HG03060 (cell line): ENCODE data around the gene MFSD11.
"Not testable (repeated sequence)": the region's sequence is repeated elsewhere in the genome, so short reads cannot be mapped to it uniquely, and the experiment has no call there.

ENCODE experiments used
- ATAC-seq: cut with Tn5 transposase; IDR thresholded peaks from one replicate; pipeline ENCODE4 v1.9.1; 2021; ENCODE audit warnings: low read depth, moderate number of reproducible peaks; ENCODE audit not compliant: unreplicated experiment

MFSD11 gene

GRCh38 chr17:76742958-76743357 is 5.0 kb downstream of the MFSD11 start:
- no peak for ATAC-seq

- ATAC-seq, result no peak
Observed at GRCh38 chr17:76744747-76745146, 6.8 kb downstream of the MFSD11 start.

- not testable (repeated sequence) for ATAC-seq
Observed at GRCh38 chr17:76745785-76746184, 7.9 kb downstream of the MFSD11 start.

- no peak for ATAC-seq
Observed at GRCh38 chr17:76747716-76748363, 9.9 kb downstream of the MFSD11 start.

GRCh38 chr17:76748657-76749056 is 10.7 kb downstream of the MFSD11 start:
- ATAC-seq, result no peak

- no peak for ATAC-seq
Observed at GRCh38 chr17:76751416-76751993, 13.6 kb downstream of the MFSD11 start.

- no peak for ATAC-seq
Observed at GRCh38 chr17:76752006-76752405, 14.1 kb downstream of the MFSD11 start.

- no peak for ATAC-seq
Observed at GRCh38 chr17:76753061-76753961, 15.4 kb downstream of the MFSD11 start.

- no peak for ATAC-seq
Observed at GRCh38 chr17:76755285-76755684, 17.4 kb downstream of the MFSD11 start.

GRCh38 chr17:76757256-76757655 is 19.3 kb downstream of the MFSD11 start:
- no peak for ATAC-seq

- ATAC-seq, result no peak
Observed at GRCh38 chr17:76758570-76758969, 20.7 kb downstream of the MFSD11 start.

GRCh38 chr17:76772842-76773525 is 35.1 kb downstream of the MFSD11 start:
- no peak for ATAC-seq

- ATAC-seq, result no peak
Observed at GRCh38 chr17:76775021-76775600, 37.2 kb downstream of the MFSD11 start.

GRCh38 chr17:76781056-76781982 is 43.4 kb downstream of the MFSD11 start:
- ATAC-seq, result no peak

GRCh38 chr17:76783146-76783545 is 45.2 kb downstream of the MFSD11 start:
- ATAC-seq, result no peak

- no peak for ATAC-seq
Observed at GRCh38 chr17:76784926-76785325, 47.0 kb downstream of the MFSD11 start.

GRCh38 chr17:76787866-76788265 is 49.9 kb downstream of the MFSD11 start:
- not testable (repeated sequence) for ATAC-seq

GRCh38 chr17:76789235-76789788 is 51.4 kb downstream of the MFSD11 start:
- ATAC-seq, result no peak
